Measurements from ENCODE around the gene FUS.
"Not testable (repeated sequence)": the region's sequence is repeated elsewhere in the genome, so short reads cannot be mapped to it uniquely, and the experiment has no call there.

FUS gene

GRCh38 chr16:31143694-31144148 lies 36.2 kb upstream of the FUS start:
- DNase-seq (ENCODE audit: low read depth): no peak

DNA sequence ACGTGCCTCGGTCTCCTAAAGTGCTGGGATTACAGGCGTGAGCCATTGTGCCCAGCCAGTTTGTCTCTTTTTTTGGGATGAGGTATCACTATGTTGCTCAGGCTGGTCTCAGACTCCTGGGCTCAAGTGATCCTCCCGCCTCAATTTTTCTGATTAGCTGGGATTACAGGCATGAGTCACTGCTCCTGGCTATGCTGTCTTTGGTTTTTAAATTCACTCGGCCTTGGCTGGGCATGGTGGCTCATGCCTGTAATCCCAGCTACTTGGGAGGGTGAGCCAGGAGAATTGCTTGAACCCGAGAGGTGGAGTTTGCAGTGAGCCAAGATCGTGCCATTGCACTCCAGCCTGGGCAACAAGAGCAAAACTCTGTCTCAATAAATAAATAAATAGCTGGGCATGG lies 35.5 kb upstream of the FUS start:
- DNase-seq (ENCODE audit: low read depth): not testable (repeated sequence)

- no peak for DNase-seq (ENCODE audit: low read depth)
Measured at GRCh38 chr16:31145398-31145990, 34.4 kb upstream of the FUS start.

DNA sequence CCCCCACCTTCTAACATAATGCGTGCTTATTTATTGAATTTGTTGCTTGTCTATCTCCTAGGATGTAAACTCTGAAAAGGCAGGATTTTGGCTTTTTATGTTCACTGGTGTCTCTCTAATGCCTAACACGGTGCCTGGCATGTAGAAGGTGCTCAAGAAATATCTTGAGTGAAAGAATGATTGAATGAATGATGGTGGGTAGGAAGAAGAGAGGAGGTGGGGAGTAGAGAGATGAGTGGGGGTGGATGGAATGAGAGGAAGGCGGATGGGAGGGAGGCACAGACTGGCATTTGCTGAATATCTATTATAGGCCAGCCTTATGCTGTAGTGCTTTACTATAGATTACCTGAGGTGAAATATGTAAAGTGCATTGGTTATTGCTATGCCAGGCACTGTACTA lies 32.4 kb upstream of the FUS start:
- no peak for DNase-seq (ENCODE audit: low read depth)

DNA sequence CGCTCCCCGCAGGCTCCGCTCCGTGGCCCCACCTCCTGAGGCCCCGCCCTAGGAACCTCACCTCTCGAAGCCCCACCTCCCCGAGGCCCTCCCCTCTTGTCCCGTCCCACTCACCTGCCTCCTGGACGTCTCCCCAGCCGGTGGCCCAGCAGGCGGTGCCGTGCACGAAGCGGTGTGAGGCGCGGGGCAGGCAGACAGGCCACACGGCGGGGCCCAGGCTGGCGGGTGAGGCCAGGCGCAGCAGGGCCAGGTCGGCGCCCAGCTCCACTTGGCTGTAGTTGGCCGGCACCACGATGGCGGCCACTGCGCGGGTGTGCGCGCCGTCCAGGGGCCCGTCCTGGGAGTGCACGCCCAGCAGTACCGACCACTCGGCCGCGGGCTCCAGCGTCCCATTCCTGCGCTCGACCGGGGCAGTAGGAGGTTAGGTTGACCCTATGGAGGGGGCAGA lies 31.6 kb upstream of the FUS start:
- DNase-seq (ENCODE audit: low read depth): no peak

DNA sequence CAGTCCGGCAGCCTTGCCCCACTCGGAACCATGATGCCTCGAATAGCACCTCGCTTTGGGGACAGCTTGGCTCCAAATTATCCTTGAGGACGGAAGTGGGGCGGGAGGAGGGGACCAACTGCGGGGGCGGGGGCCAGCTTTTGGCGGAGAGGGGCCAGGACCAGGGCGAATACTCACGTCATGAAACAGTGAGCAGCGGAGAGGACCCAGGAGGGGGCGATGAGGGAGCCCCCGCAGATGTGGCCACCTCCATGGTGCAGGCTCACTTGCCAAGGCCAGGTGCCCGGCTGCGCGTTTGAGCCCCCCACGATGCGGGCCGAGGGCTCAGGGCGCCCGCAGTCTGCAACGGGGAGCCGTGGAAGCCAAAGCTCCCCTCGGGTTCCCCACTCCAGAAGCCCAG lies 31.0 kb upstream of the FUS start:
- no peak for DNase-seq (ENCODE audit: low read depth)

DNA sequence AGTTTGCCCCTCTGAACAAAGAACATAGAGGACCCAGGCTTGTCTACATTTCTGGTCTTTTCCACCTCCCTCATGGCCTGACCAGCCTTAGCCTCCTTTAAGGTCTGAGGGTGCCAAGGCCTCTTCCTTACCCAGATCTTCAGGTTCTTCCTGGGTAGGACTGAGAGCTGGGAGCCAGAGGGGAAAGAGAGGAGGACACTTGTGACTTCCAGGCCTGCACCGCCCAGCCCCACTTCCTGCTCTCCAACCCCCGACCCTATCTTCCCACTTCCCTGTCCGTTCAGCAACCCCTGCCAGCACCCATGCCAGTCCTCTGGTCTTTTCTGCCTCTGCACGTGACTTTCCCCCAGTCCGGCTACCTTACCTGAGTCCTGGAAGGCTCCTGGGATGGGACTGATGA lies 30.6 kb upstream of the FUS start:
- no peak for DNase-seq (ENCODE audit: low read depth)

- no peak for DNase-seq (ENCODE audit: low read depth)
Measured at GRCh38 chr16:31149894-31150890, 29.7 kb upstream of the FUS start, which contains the start of gene PRSS36. Gene PRSS36 (minus strand): TSS chr16:31150066. CDS start chr16:31150035, 31 bp downstream.

DNA sequence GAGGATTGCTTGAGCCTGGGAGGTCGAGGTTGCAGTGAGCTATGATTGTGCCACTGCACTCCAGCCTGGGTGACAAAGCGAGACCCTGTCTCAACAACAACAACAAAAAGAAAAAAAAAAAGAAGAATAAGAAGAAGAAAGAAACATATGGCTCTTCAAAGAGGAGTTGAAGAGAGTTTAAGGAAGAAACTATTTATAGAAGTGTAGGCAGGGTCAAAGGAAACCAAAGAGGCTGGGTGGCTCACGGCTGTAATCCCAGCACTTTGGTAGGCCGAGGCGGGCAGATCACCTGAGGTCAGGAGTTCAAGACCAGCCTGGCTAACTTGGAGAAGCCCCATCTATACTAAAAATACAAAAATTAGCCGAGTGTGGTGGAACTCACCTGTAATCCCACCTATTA lies 29.0 kb upstream of the FUS start:
- DNase-seq (ENCODE audit: low read depth): not testable (repeated sequence)

DNA sequence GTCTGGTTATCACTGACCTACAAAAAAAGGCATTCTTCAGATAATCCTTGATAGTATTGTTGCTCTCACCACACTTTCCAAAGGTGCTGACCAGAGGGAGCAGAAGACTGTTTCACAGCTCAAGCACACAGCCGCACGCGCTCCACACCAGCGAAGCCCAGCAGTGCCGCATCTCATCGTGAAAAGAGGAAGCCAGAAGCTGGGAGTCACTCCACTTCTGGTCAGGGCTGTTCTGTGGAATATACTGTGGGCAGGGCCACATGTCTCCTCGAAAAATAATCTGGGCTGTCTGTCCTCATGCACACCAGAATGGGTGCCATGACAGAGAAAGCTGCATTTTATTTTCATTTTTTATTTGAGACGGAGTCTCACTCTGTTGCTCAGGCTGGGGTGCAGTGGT lies 22.8 kb upstream of the FUS start:
- DNase-seq (ENCODE audit: low read depth): no peak

DNA sequence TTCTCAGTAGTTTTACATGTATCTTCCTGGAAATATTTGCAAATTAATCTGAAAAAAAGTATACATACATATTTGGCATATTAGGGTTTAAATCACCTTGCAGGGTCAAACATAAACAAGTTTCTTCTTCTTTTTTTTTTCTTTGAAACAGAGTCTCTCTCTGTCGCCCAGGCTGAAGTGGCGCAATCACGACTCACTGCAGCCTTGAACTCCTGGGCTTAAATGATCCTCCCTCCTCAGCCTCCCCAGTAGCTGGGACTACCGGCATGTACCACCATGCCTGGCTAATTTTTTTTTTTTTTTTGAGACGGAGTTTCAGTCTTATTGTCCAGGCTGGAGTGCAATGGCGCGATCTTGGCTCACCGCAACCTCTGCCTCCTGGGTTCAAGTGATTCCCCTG lies 12.6 kb upstream of the FUS start:
- DNase-seq (ENCODE audit: low read depth): no peak

- no peak for DNase-seq (ENCODE audit: low read depth)
Measured at GRCh38 chr16:31168848-31169247, 11.1 kb upstream of the FUS start.

DNA sequence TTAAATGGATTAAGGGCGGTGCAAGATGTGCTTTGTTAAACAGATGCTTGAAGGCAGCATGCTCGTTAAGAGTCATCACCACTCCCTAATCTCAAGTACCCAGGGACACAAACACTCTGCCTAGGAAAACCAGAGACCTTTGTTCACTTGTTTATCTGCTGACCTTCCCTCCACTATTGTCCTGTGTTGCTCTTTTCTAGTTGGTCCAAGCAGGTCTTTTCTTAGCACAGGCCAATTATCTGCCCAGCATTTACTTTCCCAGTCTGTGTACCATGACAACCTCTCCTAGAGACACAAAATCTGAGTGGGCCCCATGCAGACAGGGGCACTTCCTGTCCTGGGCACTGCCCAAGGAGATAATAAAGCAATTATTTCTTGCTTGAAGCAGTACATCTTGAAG lies 9.9 kb upstream of the FUS start:
- not testable (repeated sequence) for DNase-seq (ENCODE audit: low read depth)

DNA sequence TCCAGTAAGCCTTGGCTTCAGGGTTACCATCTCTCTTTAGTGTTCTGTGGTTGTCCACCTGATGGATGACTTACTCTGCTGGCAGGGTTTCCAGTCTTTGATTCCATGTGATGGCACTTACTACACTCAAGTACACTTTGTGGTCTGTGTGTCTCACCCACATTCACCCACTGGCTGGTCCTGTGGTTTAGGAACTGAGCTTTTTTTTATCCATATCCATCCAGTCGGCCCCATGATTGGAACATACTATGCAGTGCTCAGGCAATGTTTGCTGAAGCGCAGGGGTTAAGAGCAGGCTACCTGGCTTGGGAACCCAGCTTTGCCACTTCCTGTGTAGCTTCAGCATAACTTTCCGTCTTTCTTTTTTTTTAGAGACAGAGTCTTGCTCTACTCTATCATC lies 2.8 kb upstream of the FUS start:
- DNase-seq (ENCODE audit: low read depth): peak; percentile 25

DNA sequence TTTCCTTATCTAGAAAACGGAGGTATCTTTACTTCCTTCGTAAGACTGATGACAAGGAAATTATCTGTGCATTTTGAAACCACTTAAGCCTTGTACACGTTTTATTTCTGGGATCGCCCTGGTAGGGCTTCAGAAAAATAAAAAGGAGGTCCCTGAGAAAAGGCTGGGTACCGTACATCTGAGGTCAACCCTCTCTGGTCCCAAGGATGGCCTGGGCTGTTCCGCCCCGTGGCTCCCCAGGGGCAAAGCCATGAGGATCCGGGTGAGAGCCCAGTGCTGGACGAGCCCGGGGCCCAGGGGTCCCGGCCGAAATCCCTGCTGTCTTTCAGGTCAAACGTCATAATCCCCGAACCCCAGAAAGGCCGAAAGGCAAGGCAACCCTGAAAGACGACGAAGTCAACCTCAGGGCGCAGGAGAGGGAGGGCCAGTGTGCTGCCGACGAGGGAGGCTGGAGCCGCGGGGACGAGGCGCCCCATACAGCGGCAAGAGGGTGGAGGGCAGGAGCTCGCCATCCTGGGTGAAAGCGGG lies 656 bp upstream of the FUS start:
- no peak for DNase-seq (ENCODE audit: low read depth)

GRCh38 chr16:31181102-31181830 lies 1.3 kb downstream of the FUS start:
- DNase-seq (ENCODE audit: low read depth): no peak

- no peak for DNase-seq (ENCODE audit: low read depth)
Measured at GRCh38 chr16:31182391-31182790, 2.5 kb downstream of the FUS start.

GRCh38 chr16:31183432-31184428 lies 3.8 kb downstream of the FUS start:
- no peak for DNase-seq (ENCODE audit: low read depth)

GRCh38 chr16:31184888-31185287 lies 4.9 kb downstream of the FUS start:
- DNase-seq (ENCODE audit: low read depth): no peak

GRCh38 chr16:31185339-31185738 lies 5.4 kb downstream of the FUS start:
- DNase-seq (ENCODE audit: low read depth): no peak

- DNase-seq (ENCODE audit: low read depth): no peak
Measured at GRCh38 chr16:31186176-31186575, 6.2 kb downstream of the FUS start.

Measured in activated gamma-delta T cell treated with anti-CD3 and anti-CD28 coated beads, Interleukin-2, amount 50 U/mL, for 16 hours (primary cell).